ENCODE data around the gene SIL1.
"Not testable (repeated sequence)": the region's sequence is repeated elsewhere in the genome, so short reads cannot be mapped to it uniquely, and the experiment has no call there.

Gene SIL1

DNA sequence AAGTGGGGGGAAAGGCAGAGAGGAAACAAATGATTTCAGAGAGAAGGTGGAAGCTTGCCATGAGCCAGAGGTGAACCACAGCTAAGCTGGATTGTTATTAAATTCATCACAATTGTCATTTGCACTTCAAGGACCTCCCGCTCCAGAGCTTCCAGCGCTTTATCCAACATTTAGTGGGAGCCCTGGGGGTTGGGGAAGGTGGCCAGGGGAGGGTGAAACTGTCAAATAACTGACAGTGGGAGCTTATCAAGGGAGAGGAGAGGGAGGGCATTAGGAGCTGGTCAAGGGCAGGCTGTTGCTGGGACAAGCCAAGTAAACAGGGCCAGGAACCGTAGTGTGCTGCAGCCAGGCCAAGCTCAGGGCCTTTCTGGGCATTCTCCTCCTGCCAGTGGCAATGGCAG is 71.5 kb downstream of the SIL1 start:
- Mint-ChIP-seq H3K27me3 (no peaks in the 10 kb centered on the region), H3K4me3 (no peak overlapping the region), H3K27ac (no peak overlapping the region), H3K4me1 (ENCODE audit: low read depth) (no peaks in the 10 kb centered on the region), H3K9me3 (ENCODE audit: low read depth) (no peaks in the 10 kb centered on the region), H3K36me3 (peaks cover 9% of the 10 kb centered on the region)

DNA sequence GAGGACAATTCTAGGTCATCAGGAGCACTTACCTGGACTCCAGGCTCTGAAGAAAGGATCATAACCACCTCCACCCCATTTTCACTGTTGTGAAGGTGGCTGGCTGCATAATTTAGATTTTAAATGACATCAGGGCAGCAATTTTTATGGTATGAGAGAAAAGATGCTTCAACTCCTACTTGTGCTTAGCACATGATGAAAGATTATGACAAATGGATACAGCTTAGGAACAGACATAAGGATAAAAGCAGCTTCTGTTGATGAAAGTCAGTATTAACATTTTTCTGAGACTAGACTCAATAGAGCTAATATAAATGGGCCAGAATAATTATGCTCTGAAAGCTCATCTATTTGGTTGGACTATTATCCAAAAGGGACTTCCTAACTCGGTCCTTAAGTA is 72.2 kb downstream of the SIL1 start:
- Mint-ChIP-seq H3K27ac (no peak overlapping the region), H3K4me1 (ENCODE audit: low read depth) (no peaks in the 10 kb centered on the region), H3K9me3 (ENCODE audit: low read depth) (no peaks in the 10 kb centered on the region), H3K36me3 (peaks cover 10% of the 10 kb centered on the region), H3K4me3 (no peak overlapping the region), H3K27me3 (no peaks in the 10 kb centered on the region)

DNA sequence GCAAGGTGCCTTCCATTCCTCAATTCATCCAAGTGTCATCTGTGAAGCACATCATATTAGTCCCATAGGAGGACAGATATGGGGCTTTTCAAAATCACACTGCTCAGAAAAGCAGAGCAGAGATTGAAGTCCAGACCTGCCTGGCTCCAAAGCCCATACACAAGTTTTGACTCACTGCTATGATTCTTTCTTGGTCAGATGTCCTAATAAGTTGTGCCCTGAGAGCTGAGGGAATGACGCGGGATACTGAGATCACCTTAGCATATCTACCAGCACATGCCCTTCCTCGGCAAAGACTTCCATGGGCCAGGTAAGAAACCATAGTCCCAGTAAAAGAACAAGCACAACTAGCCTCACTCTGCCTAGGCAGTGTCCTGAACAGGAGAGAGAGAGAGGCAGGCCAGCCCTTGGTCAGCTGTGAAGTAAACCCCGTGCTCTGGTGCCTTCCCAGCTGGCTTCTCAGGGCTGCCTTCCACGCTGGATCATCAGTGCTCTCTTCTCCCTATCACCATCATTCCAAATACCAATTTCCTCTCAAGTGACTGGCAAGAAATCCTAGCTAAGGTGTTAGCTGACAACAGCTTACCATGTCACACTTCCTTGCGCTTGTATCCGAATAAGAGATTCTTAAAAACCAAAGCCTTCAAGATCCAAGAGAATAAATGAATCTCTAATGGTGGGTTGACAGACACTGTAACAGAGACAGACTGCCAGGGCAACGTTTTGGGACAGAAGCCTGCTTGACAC is 73.2 kb downstream of the SIL1 start:
- Mint-ChIP-seq H3K27ac (no peak overlapping the region), H3K4me1 (ENCODE audit: low read depth) (no peaks in the 10 kb centered on the region), H3K9me3 (ENCODE audit: low read depth) (no peaks in the 10 kb centered on the region), H3K4me3 (no peak overlapping the region), H3K27me3 (no peaks in the 10 kb centered on the region), H3K36me3 (peaks cover 10% of the 10 kb centered on the region)

GRCh38 chr5:139121120-139121519 is 77.0 kb downstream of the SIL1 start:
- no peaks in the 10 kb centered on the region for H3K9me3 Mint-ChIP-seq (ENCODE audit: low read depth)
- H3K4me3 Mint-ChIP-seq = no peak overlapping the region
- peaks cover 10% of the 10 kb centered on the region for H3K36me3 Mint-ChIP-seq
- no peaks in the 10 kb centered on the region for H3K4me1 Mint-ChIP-seq (ENCODE audit: low read depth)
- no peak overlapping the region for H3K27ac Mint-ChIP-seq
- H3K27me3 Mint-ChIP-seq = no peaks in the 10 kb centered on the region

- no peak overlapping the region for H3K27ac Mint-ChIP-seq
- H3K27me3 Mint-ChIP-seq = no peaks in the 10 kb centered on the region
- H3K4me3 Mint-ChIP-seq = no peak overlapping the region
- no peaks in the 10 kb centered on the region for H3K9me3 Mint-ChIP-seq (ENCODE audit: low read depth)
- no peaks in the 10 kb centered on the region for H3K4me1 Mint-ChIP-seq (ENCODE audit: low read depth)
- H3K36me3 Mint-ChIP-seq = peaks cover 10% of the 10 kb centered on the region
Measured at GRCh38 chr5:139120521-139120920, 77.6 kb downstream of the SIL1 start.

- no peak overlapping the region for H3K27ac Mint-ChIP-seq
- peaks cover 12% of the 10 kb centered on the region for H3K36me3 Mint-ChIP-seq
- H3K4me1 Mint-ChIP-seq (ENCODE audit: low read depth) = no peaks in the 10 kb centered on the region
- H3K9me3 Mint-ChIP-seq (ENCODE audit: low read depth) = no peaks in the 10 kb centered on the region
- H3K27me3 Mint-ChIP-seq = no peaks in the 10 kb centered on the region
- no peak overlapping the region for H3K4me3 Mint-ChIP-seq
Measured at GRCh38 chr5:139118804-139119203, 79.4 kb downstream of the SIL1 start.

DNA sequence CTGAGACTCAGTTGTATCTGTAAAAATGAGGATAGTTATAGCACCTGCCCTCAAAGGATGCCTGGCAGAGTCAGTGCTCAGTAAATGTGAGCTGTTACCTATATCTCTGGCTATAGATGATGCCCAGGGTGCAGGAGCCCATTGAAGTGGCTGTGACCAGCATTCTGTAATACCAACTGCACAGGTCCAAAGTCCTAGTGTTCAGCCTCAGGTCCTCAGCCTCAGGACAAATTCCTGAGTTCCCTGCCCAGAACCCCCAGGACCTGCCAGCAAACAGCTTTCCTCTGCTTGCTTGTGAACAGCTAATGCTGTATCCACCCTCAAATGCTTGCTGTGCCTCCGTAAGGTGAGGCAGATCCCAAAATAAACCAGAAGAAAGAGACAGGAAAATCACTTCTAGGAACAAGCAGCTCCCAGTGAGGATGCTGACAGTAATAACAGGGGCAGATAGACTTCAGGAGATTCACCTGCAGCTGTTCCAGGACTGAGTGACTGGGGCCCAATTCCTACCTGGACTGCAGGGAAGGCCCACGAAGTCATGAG is 80.8 kb downstream of the SIL1 start:
- Mint-ChIP-seq H3K4me1 (ENCODE audit: low read depth) (no peaks in the 10 kb centered on the region), H3K27ac (no peak overlapping the region), H3K9me3 (ENCODE audit: low read depth) (no peaks in the 10 kb centered on the region), H3K4me3 (no peak overlapping the region), H3K36me3 (peaks cover 15% of the 10 kb centered on the region), H3K27me3 (no peaks in the 10 kb centered on the region)

DNA sequence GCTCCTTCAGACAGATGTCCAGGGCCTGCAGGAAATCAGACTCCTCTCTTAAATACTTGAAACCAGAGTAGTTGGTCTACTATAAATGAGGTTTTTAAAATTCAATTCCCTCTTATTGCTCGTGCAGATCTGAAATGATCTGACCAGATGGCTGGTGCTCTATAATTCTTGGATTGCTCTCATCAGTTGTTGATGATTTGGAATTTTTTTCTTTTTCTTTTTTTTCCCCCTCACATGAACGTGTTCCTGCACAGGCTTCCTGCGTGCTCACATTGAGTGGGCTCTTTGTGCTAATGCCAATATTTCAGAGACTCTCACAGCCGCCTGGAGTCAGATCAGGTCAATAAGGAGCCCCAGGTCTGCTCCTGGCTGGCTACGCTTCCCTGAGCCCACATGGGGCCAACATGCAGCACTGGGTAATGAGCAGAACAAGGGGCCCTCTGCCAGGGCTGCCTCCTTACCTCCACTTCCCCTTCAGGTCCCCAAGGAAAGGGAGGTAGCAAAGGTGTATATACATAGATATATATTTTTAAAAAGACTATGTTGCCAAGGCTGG is 82.0 kb downstream of the SIL1 start:
- Mint-ChIP-seq H3K27me3 (no peaks in the 10 kb centered on the region), H3K4me1 (ENCODE audit: low read depth) (peaks cover 2% of the 10 kb centered on the region), H3K4me3 (no peak overlapping the region), H3K36me3 (peaks cover 17% of the 10 kb centered on the region), H3K9me3 (ENCODE audit: low read depth) (no peaks in the 10 kb centered on the region), H3K27ac (no peak overlapping the region)

DNA sequence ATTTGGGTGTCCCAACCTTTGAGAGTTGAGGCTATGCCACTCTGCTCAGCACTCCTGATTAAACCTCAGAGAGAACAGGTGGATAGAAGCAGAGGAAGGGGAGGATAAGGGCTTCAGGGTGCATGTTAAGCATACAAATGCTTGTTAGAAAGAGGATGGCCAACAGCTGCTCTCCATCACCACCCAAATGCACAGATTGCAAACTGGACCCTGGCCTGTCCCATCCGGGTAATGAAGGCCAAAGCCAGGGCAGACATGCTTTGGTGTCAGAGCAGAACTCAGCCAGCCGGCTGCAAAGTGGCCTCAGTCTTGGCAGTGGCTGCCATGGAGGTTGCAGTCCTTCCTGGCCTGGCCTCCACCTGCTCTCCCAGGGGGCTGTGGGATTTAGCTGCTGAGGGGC is 84.3 kb downstream of the SIL1 start:
- Mint-ChIP-seq H3K36me3 (peaks cover 21% of the 10 kb centered on the region), H3K4me1 (ENCODE audit: low read depth) (peaks cover 4% of the 10 kb centered on the region), H3K27me3 (no peaks in the 10 kb centered on the region), H3K4me3 (no peak overlapping the region), H3K9me3 (ENCODE audit: low read depth) (no peaks in the 10 kb centered on the region), H3K27ac (no peak overlapping the region)

GRCh38 chr5:139112362-139112761 is 85.8 kb downstream of the SIL1 start:
- not testable (repeated sequence) for H3K27ac Mint-ChIP-seq; H3K4me3 Mint-ChIP-seq; H3K9me3 Mint-ChIP-seq (ENCODE audit: low read depth); H3K4me1 Mint-ChIP-seq (ENCODE audit: low read depth); H3K27me3 Mint-ChIP-seq
- peaks cover 17% of the 10 kb centered on the region for H3K36me3 Mint-ChIP-seq

DNA sequence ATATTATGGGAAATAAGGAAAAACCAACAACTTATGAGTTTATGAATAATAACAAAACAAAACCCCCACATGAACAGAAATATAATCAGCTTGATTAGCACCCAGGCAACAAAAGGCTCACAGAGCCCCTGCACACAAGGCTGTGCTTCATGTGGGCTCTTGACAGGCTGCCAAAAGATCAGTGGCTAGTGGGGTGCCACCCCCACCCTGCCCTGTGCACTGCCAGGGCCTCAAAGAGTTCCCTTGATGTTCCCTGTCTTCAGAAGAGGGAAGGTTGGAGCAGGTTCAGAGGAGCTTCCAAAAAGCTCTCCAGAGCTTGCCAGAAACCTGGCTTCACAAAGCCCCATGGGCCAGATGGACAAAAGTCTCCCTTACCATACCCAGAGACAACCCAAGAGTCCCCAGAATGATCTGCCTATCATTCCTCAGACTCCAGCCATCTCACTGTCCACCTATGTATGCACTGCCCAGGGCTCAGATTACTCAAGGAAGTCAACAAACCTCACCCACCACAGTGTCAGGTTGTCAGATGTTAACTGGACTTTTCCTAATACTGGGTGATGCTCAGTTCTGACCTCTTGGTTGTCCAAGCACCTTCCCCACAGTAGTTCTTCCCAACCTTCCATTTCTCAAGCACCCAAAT is 87.5 kb downstream of the SIL1 start:
- H3K4me1 Mint-ChIP-seq (ENCODE audit: low read depth) = peaks cover 4% of the 10 kb centered on the region
- no peaks in the 10 kb centered on the region for H3K9me3 Mint-ChIP-seq (ENCODE audit: low read depth)
- H3K4me3 Mint-ChIP-seq = no peak overlapping the region
- H3K36me3 Mint-ChIP-seq = peaks cover 17% of the 10 kb centered on the region
- no peaks in the 10 kb centered on the region for H3K27me3 Mint-ChIP-seq
- H3K27ac Mint-ChIP-seq = no peak overlapping the region

DNA sequence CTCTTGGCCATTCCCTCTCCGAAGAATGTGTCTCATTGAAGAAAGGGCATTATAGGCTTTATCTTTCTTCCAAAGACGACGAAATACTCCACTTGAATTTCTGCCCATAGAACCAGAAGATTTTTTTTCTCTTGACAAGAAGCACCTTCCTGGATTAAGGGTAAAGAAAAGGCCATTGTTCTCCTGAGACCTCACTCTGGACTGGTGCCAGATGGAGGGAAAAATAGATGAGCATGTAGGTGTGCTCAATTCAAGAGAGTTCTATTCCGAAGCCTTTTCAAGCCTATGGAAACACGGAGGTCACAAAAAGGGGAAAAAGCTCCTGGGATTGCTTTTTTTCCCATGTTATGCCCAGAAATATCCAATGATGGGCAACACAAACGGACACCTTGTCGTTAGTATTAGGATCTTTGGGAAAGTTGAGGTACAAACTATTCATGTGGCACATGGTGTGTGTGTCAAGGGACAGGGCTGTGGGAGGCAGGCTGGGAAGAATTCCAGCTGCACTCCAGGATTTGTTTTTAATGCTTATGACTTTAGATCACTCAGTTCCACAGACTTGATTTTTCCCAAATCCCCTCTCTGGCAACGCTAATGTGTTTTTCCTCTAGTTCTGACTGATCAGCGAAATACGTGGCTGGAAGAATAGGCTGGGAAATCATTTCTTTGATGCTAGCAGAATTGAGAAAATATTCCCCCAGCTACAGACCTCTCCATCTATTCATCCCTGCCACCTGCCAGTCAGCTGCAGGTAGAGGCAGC is 89.9 kb downstream of the SIL1 start:
- H3K27me3 Mint-ChIP-seq = no peaks in the 10 kb centered on the region
- no peaks in the 10 kb centered on the region for H3K9me3 Mint-ChIP-seq (ENCODE audit: low read depth)
- H3K27ac Mint-ChIP-seq = no peak overlapping the region
- H3K4me1 Mint-ChIP-seq (ENCODE audit: low read depth) = peaks cover 4% of the 10 kb centered on the region
- H3K4me3 Mint-ChIP-seq = no peak overlapping the region
- peaks cover 15% of the 10 kb centered on the region for H3K36me3 Mint-ChIP-seq

GRCh38 chr5:139105621-139106071 is 92.5 kb downstream of the SIL1 start:
- Mint-ChIP-seq H3K4me1 (ENCODE audit: low read depth) (peaks cover 1% of the 10 kb centered on the region), H3K9me3 (ENCODE audit: low read depth) (no peaks in the 10 kb centered on the region), H3K4me3 (no peak overlapping the region), H3K27me3 (no peaks in the 10 kb centered on the region), H3K36me3 (peaks cover 10% of the 10 kb centered on the region), H3K27ac (no peak overlapping the region)

DNA sequence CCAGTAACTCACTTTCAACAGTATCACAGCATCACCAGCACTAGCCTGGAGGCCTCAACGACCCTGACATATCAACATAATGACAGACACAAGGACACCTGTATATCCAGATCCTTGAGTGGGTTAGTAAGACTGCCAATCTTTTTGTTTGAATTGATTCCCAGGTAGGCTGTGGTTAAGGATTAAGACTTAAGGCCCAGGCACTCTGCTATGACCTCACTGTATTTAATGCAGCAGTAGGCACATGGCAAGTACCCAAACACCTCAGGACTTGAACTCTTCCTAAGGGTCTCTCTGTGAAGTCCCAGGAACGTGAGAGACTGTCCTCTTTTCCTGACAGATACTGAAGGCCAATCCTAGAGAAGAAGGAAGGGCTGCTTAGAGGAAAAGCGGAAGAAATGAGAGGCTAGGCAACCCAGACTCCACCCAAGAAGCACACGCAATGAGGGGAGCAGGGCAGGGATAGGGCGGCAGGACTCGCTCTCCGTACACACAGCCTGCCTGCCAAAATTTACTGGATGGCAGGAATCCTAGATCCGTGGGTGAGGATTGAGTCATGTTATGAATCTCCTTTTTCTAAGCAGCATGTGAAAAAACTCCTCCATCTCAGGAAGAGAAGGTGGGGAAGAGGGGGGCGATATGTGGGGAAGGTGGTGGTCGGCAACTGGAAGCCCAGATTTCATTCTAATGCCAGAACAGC is 93.4 kb downstream of the SIL1 start:
- Mint-ChIP-seq H3K4me1 (ENCODE audit: low read depth) (no peaks in the 10 kb centered on the region), H3K27me3 (no peaks in the 10 kb centered on the region), H3K4me3 (no peak overlapping the region), H3K27ac (no peak overlapping the region), H3K36me3 (peaks cover 14% of the 10 kb centered on the region), H3K9me3 (ENCODE audit: low read depth) (no peaks in the 10 kb centered on the region)

Data from activated naive CD8-positive, alpha-beta T cell (primary cell).